ENCODE results near the gene GFER. TPM values are rescaled to one million over a fixed set of nuclear protein-coding genes. Genes with fewer than 3 reads are reported as not detected.
"Not testable (repeated sequence)": the region's sequence is repeated elsewhere in the genome, so short reads cannot be mapped to it uniquely, and the experiment has no call there.

The GFER gene
- total and polyA plus RNA-seq, 8 donors: 17.1 to 62.0 (median 25.9) TPM

- Histone ChIP-seq H3K27me3 (no peaks in the 10 kb centered on the region), H3K4me1 (no peaks in the 10 kb centered on the region), H3K9me3 (no peaks in the 10 kb centered on the region), H3K27ac (peak overlapping the region; percentile 20 to 70 (median 54)), H3K4me3 (no peak overlapping the region), H3K36me3 (no peaks in the 10 kb centered on the region)
- TF ChIP-seq CTCF (IDR thresholded peaks at IDR 0.05): no peak
- FAIRE-seq: no peak
- ATAC-seq: no peak
- intact Hi-C loops (cut with DNase I): no loop called here
- peak in 2 of 6 donors; percentile 38 to 63 for DNase-seq
- 79 to 87% methylated on average over 11 to 15 of the region's 15 CpGs for whole genome bisulfite sequencing, 2 donors
Measured at GRCh38 chr16:2032285-2033056, 48.5 kb downstream of the GFER start.

- Histone ChIP-seq H3K4me3 (peak overlapping the region in 1 of 4 donors; percentile 23), H3K9me3 (no peaks in the 10 kb centered on the region), H3K27me3 (no peaks in the 10 kb centered on the region), H3K4me1 (no peaks in the 10 kb centered on the region), H3K36me3 (no peaks in the 10 kb centered on the region), H3K27ac (peak overlapping the region; percentile 20 to 70 (median 54))
- TF ChIP-seq CTCF (IDR thresholded peaks at IDR 0.05): no peak
- intact Hi-C loops (cut with DNase I): no loop called here
- peak; percentile 21 to 66 (median 55) for ATAC-seq
- 61 to 62% methylated on average over 37 of the region's 37 CpGs for WGBS, 2 donors
- peak in 2 of 6 donors; percentile 36 to 76 for DNase-seq
- FAIRE-seq: no peak
Measured at GRCh38 chr16:2033057-2033908, 49.3 kb downstream of the GFER start.

GRCh38 chr16:2033909-2034695 lies 50.1 kb downstream of the GFER start:
- Histone ChIP-seq H3K4me3 (peak overlapping the region in 1 of 4 donors; percentile 23), H3K27ac (peak overlapping the region in 3 of 4 donors; percentile 42 to 70 (median 66))
- DNase-seq; FAIRE-seq; H3K27me3 ChIP-seq; H3K9me3 ChIP-seq; H3K4me1 ChIP-seq; H3K36me3 ChIP-seq; intact Hi-C loops (cut with DNase I): not testable (repeated sequence)
- WGBS, 2 donors: 83 to 85% methylated on average over 15 of the region's 32 CpGs
- ATAC-seq: peak in 2 of 4 donors; percentile 7 to 13

GRCh38 chr16:2034696-2035430 lies 50.9 kb downstream of the GFER start:
- Histone ChIP-seq H3K4me1 (no peaks in the 10 kb centered on the region), H3K9me3 (no peaks in the 10 kb centered on the region), H3K27me3 (no peaks in the 10 kb centered on the region), H3K36me3 (no peaks in the 10 kb centered on the region), H3K27ac (peak overlapping the region; percentile 51 to 84 (median 78)), H3K4me3 (peak overlapping the region in 1 of 4 donors; percentile 15)
- no peak for TF ChIP-seq CTCF (IDR thresholded peaks at IDR 0.05)
- ATAC-seq (no peak), DNase-seq (peak in 2 of 6 donors; percentile 18 to 65), FAIRE-seq (no peak)
- intact Hi-C loops (cut with DNase I): no loop called here
- 88 to 91% methylated on average over 15 to 17 of the region's 17 CpGs for WGBS, 2 donors

All from pancreas (tissue), 10 donors.